Measurements from ENCODE around the gene TBCK.
"Not testable (repeated sequence)": the region's sequence is repeated elsewhere in the genome, so short reads cannot be mapped to it uniquely, and the experiment has no call there.

DNA sequence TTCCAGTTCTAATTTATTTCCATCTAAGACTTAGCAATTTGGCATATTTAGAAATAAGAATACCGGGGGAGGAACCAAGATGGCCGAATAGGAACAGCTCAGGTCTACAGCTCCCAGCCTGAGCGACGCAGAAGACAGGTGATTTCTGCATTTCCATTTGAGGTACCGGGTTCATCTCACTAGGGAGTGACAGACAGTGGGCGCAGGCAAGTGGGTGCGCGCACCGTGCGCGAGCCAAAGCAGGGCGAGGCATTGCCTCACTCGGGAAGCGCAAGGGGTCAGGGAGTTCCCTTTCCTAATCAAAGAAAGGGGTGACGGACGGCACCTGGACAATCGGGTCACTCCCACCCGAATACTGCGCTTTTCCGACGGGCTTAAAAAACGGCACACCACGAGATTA, 102.7 kb downstream of the TBCK start:
- not testable (repeated sequence) for TF ChIP-seq EZH2 (IDR thresholded peaks at IDR 0.05; ENCODE audit: insufficient read depth, low read length)
- TF ChIP-seq, protein P1, sequence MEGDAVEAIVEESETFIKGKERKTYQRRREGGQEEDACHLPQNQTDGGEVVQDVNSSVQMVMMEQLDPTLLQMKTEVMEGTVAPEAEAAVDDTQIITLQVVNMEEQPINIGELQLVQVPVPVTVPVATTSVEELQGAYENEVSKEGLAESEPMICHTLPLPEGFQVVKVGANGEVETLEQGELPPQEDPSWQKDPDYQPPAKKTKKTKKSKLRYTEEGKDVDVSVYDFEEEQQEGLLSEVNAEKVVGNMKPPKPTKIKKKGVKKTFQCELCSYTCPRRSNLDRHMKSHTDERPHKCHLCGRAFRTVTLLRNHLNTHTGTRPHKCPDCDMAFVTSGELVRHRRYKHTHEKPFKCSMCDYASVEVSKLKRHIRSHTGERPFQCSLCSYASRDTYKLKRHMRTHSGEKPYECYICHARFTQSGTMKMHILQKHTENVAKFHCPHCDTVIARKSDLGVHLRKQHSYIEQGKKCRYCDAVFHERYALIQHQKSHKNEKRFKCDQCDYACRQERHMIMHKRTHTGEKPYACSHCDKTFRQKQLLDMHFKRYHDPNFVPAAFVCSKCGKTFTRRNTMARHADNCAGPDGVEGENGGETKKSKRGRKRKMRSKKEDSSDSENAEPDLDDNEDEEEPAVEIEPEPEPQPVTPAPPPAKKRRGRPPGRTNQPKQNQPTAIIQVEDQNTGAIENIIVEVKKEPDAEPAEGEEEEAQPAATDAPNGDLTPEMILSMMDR (IDR thresholded peaks at IDR 0.05; ENCODE audit: insufficient read depth, low read depth, low read length) = not testable (repeated sequence)

All from astrocyte (in vitro differentiated cells and primary cell).